Liver (tissue), 9 donors: Measurements from ENCODE around the gene GZMM. TPM values are rescaled to one million over a fixed set of nuclear protein-coding genes. Genes with fewer than 3 reads are reported as not detected.
A peak's percentile ranks its signal among the peaks of the same experiment; 100 is the strongest.

Experiments
- DNase-seq: peaks from one replicate; pipeline ENCODE4 v3.0.0-alpha.2; 2017; ENCODE audit warnings: low spot score
- H3K27ac ChIP-seq, 2 donors: one replicate each; pipeline ENCODE4 v1.7.0; 2013; ENCODE audit warnings: inconsistent platforms in 2 of 2, low read length in 2 of 2, control low read depth in 1 of 2, low read depth in 1 of 2, mild to moderate bottlenecking in 1 of 2
- H3K27me3 ChIP-seq, 4 donors: one replicate each; pipeline versions ENCODE4 v1.6.1 to v1.7.0; 2013; ENCODE audit warnings: low read length in 3 of 4, inconsistent platforms in 1 of 4, mild to moderate bottlenecking in 1 of 4, moderate library complexity in 1 of 4; ENCODE audit not compliant: control insufficient read depth in 4 of 4, insufficient read depth in 4 of 4
- H3K36me3 ChIP-seq, 4 donors: one replicate each; pipeline versions ENCODE4 v1.6.1 to v1.7.0; 2013; ENCODE audit warnings: low read length in 3 of 4, mild to moderate bottlenecking in 3 of 4, low read depth in 1 of 4, moderate library complexity in 1 of 4; ENCODE audit not compliant: control insufficient read depth in 4 of 4, insufficient read depth in 3 of 4
- H3K4me1 ChIP-seq, 4 donors: one replicate each; pipeline versions ENCODE4 v1.6.1 to v1.7.0; 2013; ENCODE audit warnings: low read length in 3 of 4, mild to moderate bottlenecking in 3 of 4, moderate library complexity in 1 of 4; ENCODE audit not compliant: control insufficient read depth in 4 of 4, insufficient read depth in 4 of 4
- H3K4me3 ChIP-seq, 3 donors: one replicate each; pipeline versions ENCODE4 v1.6.1 to v1.7.0; 2013; ENCODE audit warnings: low read length in 3 of 3, control low read depth in 1 of 3, low read depth in 1 of 3, mild to moderate bottlenecking in 1 of 3
- H3K9ac ChIP-seq, 2 donors: one replicate each; pipeline ENCODE4 v1.7.0; 2013; ENCODE audit warnings: low read length in 2 of 2, mild to moderate bottlenecking in 2 of 2, moderate library complexity in 2 of 2, control low read depth in 1 of 2, low read depth in 1 of 2
- H3K9me3 ChIP-seq, 4 donors: one replicate each; pipeline versions ENCODE4 v1.6.1 to v1.7.0; 2013; ENCODE audit warnings: low read length in 3 of 4; ENCODE audit not compliant: control insufficient read depth in 4 of 4
- ATF3 ChIP-seq: IDR thresholded peaks from 2 replicates; pipeline ENCODE4 v1.6.1; 2016; ENCODE audit warnings: antibody characterized with exemption
- CTCF ChIP-seq: fragments of 150-350 bp; IDR thresholded peaks from 2 replicates; pipeline ENCODE4 v1.5.1; 2017; ENCODE audit warnings: improper control_type of control experiment, low read depth, low read length; ENCODE audit not compliant: missing input control
- EGR1 ChIP-seq, 2 donors: IDR thresholded peaks; 2 replicates each; pipeline ENCODE4 v1.6.1; 2016 to 2018; ENCODE audit warnings: antibody characterized with exemption in 2 of 2, low read depth in 2 of 2
- FOXA1 ChIP-seq: IDR thresholded peaks from 2 replicates; pipeline ENCODE4 v1.6.1; 2016; ENCODE audit warnings: antibody characterized with exemption
- FOXA2 ChIP-seq: IDR thresholded peaks from 2 replicates; pipeline ENCODE4 v1.6.1; 2016; ENCODE audit warnings: antibody characterized with exemption
- GABPA ChIP-seq, 2 donors: IDR thresholded peaks in 1 of 2; conservative IDR thresholded peaks in 1 of 2; 2 replicates each; pipeline ENCODE4 v1.6.1; 2016; ENCODE audit warnings: antibody characterized with exemption in 2 of 2, mild to moderate bottlenecking in 1 of 2, moderate library complexity in 1 of 2
- HNF4A ChIP-seq, 2 donors: conservative IDR thresholded peaks; 2 replicates each; pipeline ENCODE4 v1.6.1; 2016; ENCODE audit warnings: antibody characterized with exemption in 2 of 2, mild to moderate bottlenecking in 2 of 2
- HNF4G ChIP-seq: IDR thresholded peaks from 2 replicates; pipeline ENCODE4 v1.6.1; 2016; ENCODE audit warnings: antibody characterized with exemption
- JUND ChIP-seq, 2 donors: IDR thresholded peaks; 2 replicates each; pipeline ENCODE4 v1.6.1; 2016; ENCODE audit warnings: antibody characterized with exemption in 2 of 2
- MAX ChIP-seq: IDR thresholded peaks from 2 replicates; pipeline ENCODE4 v1.6.1; 2016; ENCODE audit warnings: antibody characterized with exemption
- NR2F2 ChIP-seq: IDR thresholded peaks from 2 replicates; pipeline ENCODE4 v1.6.1; 2016; ENCODE audit warnings: antibody characterized with exemption
- RAD21 ChIP-seq, 2 donors: IDR thresholded peaks; 2 replicates each; pipeline ENCODE4 v1.6.1; 2016; ENCODE audit warnings: antibody characterized with exemption in 2 of 2, mild to moderate bottlenecking in 2 of 2
- REST ChIP-seq: IDR thresholded peaks from 2 replicates; pipeline ENCODE4 v1.6.1; 2016; ENCODE audit warnings: antibody characterized with exemption, mild to moderate bottlenecking
- SP1 ChIP-seq: IDR thresholded peaks from 2 replicates; pipeline ENCODE4 v1.6.1; 2018; ENCODE audit warnings: antibody characterized with exemption, mild to moderate bottlenecking
- TAF1 ChIP-seq: conservative IDR thresholded peaks from 2 replicates; pipeline ENCODE4 v1.6.1; 2016; ENCODE audit warnings: antibody characterized with exemption, mild to moderate bottlenecking
- YY1 ChIP-seq: IDR thresholded peaks from 2 replicates; pipeline ENCODE4 v1.6.1; 2016; ENCODE audit warnings: antibody characterized with exemption, mild to moderate bottlenecking
- ZBTB33 ChIP-seq: IDR thresholded peaks from 2 replicates; pipeline ENCODE4 v1.6.1; 2016; ENCODE audit warnings: antibody characterized with exemption
- WGBS: extraction: QIAGEN DNeasy Blood & Tissue Kit; methylation state at CpG from one replicate; pipeline ENCODE4 v1.1.7; 2013; 5-methylcytosine and 5-hydroxymethylcytosine counted together
- polyA plus RNA-seq, 2 donors: library from polyadenylated mRNA; stranded (reverse) in 1 of 2; unstranded in 1 of 2; fragments of 200-250 nt in 1 of 2; fragments of >200 nt in 1 of 2; fragmentation: Nextera tagmentation in 1 of 2; extraction: Ambion mirVana in 1 of 2; gene quantifications; one replicate each; pipeline versions ENCODE4 v1.2.1 to v1.2.3, GENCODE V29; 2013 to 2015
- total RNA-seq, 2 donors: library from RNA; depleted of rRNA; stranded (reverse); fragments of >200 nt; gene quantifications; one replicate each; pipeline ENCODE4 v1.2.3, GENCODE V29; 2014
- donor health status: healthy.
- donor health status: healthy.
- donor health status: healthy.
- donor health status: healthy.
- donor health status: healthy.

Gene GZMM
- total and polyA plus RNA-seq, 4 donors = 0.28 to 1.3 (median 1.1) TPM

GRCh38 chr19:566844-567243, 23.0 kb downstream of the GZMM start:
- no peak overlapping the region for H3K4me3 ChIP-seq
- H3K27me3 ChIP-seq = no peaks in the 10 kb centered on the region
- no peaks in the 10 kb centered on the region for H3K36me3 ChIP-seq
- no peaks in the 10 kb centered on the region for H3K9me3 ChIP-seq
- peak overlapping the region; percentile 12 to 26 for H3K27ac ChIP-seq
- DNase-seq = no peak
- TF ChIP-seq FOXA2 = no peak
- TF ChIP-seq TAF1 = no peak
- TF ChIP-seq RAD21 (IDR thresholded peaks at IDR 0.05) = no peak
- TF ChIP-seq ATF3 = no peak
- TF ChIP-seq EGR1 (IDR thresholded peaks at IDR 0.05; ENCODE audit: low read depth in 2 of 2) = no peak
- TF ChIP-seq HNF4A (conservative IDR thresholded peaks at IDR 0.05) = no peak
- no peak for TF ChIP-seq CTCF
- no peak for TF ChIP-seq JUND (IDR thresholded peaks at IDR 0.05)
- no peak for TF ChIP-seq HNF4G
- no peak for TF ChIP-seq YY1
- no peak for TF ChIP-seq FOXA1
- no peak for TF ChIP-seq ZBTB33
- TF ChIP-seq SP1 = no peak
- no peak for TF ChIP-seq MAX
- no peak for TF ChIP-seq NR2F2
- TF ChIP-seq GABPA (IDR thresholded peaks at IDR 0.05 in 1 of 2, conservative IDR thresholded peaks at IDR 0.05 in 1 of 2) = no peak
- no peak for TF ChIP-seq REST
- H3K4me1 ChIP-seq = peaks cover 0 to 11% (median 8%) of the 10 kb centered on the region in 4 donors
- no peak overlapping the region for H3K9ac ChIP-seq
- 76% methylated on average over 16 of the region's 16 CpGs for WGBS
